Fibroblast of lung (primary cell): ENCODE measurements around the gene SORBS1. TPM values are rescaled to one million over a fixed set of nuclear protein-coding genes. Genes with fewer than 3 reads are reported as not detected.

ENCODE experiments used
- DNase-seq, 2 donors: peaks; one replicate each; pipeline versions ENCODE4 v3.0.0 to v3.0.0-alpha.2; 2010; ENCODE audit warnings: low read depth in 2 of 2
- H2AFZ ChIP-seq: 2 replicates; pipeline ENCODE4 v1.5.1; 2012; ENCODE audit warnings: low read length, control low read depth, inconsistent platforms
- H3K27ac ChIP-seq: 2 replicates; pipeline ENCODE4 v1.5.1; 2011; ENCODE audit warnings: low read length, control low read depth; ENCODE audit not compliant: insufficient read depth
- H3K27me3 ChIP-seq: 2 replicates; pipeline ENCODE4 v1.5.1; 2011; ENCODE audit warnings: mild to moderate bottlenecking, low read length; ENCODE audit not compliant: control insufficient read depth, insufficient read depth
- H3K36me3 ChIP-seq: 2 replicates; pipeline ENCODE4 v1.5.1; 2011; ENCODE audit warnings: low read length; ENCODE audit not compliant: control insufficient read depth, insufficient read depth
- H3K4me1 ChIP-seq: 2 replicates; pipeline ENCODE4 v1.5.1; 2011; ENCODE audit warnings: low read length; ENCODE audit not compliant: control insufficient read depth, insufficient read depth; ENCODE audit errors: extremely low read depth
- H3K4me2 ChIP-seq: 2 replicates; pipeline ENCODE4 v1.5.1; 2011; ENCODE audit warnings: low read length, control low read depth; ENCODE audit not compliant: insufficient read depth; ENCODE audit errors: extremely low read depth
- H3K4me3 ChIP-seq, 4 experiments: fragments of 200-600 bp in 1 of 4; sonication (generic) in 1 of 4; replicated peaks in 1 of 4; 2 replicates each; pipeline ENCODE4 v1.5.1; 2011 to 2016; ENCODE audit warnings: low read length in 4 of 4, low read depth in 3 of 4, mild to moderate bottlenecking in 3 of 4, control low read depth in 2 of 4, inconsistent platforms in 1 of 4, mixed read lengths in 1 of 4; ENCODE audit not compliant: insufficient read depth in 1 of 4; ENCODE audit errors: control extremely low read depth in 1 of 4
- H3K79me2 ChIP-seq: 2 replicates; pipeline ENCODE4 v1.5.1; 2012; ENCODE audit warnings: mild to moderate bottlenecking, low read length, inconsistent platforms; ENCODE audit not compliant: control insufficient read depth, insufficient read depth
- H3K9ac ChIP-seq: 2 replicates; pipeline ENCODE4 v1.5.1; 2011; ENCODE audit warnings: mild to moderate bottlenecking, low read length, control low read depth; ENCODE audit not compliant: insufficient read depth
- H3K9me3 ChIP-seq: 2 replicates; pipeline ENCODE4 v1.5.1; 2012; ENCODE audit warnings: low read depth, low read length; ENCODE audit not compliant: control insufficient read depth, insufficient read depth
- H4K20me1 ChIP-seq: 2 replicates; pipeline ENCODE4 v1.5.1; 2011; ENCODE audit warnings: low read length; ENCODE audit not compliant: control insufficient read depth, insufficient read depth; ENCODE audit errors: extremely low read depth
- EZH2 ChIP-seq: IDR thresholded peaks from 2 replicates; pipeline ENCODE4 v1.5.1; 2012; ENCODE audit warnings: low read length, control low read depth, mild to moderate bottlenecking; ENCODE audit errors: missing control alignments
- polyA plus RNA-seq, 2 donors: library from polyadenylated mRNA; depleted of rRNA in 1 of 2; stranded (reverse) in 1 of 2; unstranded in 1 of 2; fragments of >200 nt; gene quantifications; 2 replicates each; pipeline ENCODE4 v1.2.1, GENCODE V29; 2011 to 2012; ENCODE audit warnings: missing spikeins in 1 of 2
- total RNA-seq: library from RNA; depleted of rRNA; stranded (reverse); fragments of >200 nt; gene quantifications from 2 replicates; pipeline ENCODE4 v1.2.1, GENCODE V29; 2014
- TF ChIP-seq, protein P1 (sequence below), 2 donors: IDR thresholded peaks in 1 of 2; conservative IDR thresholded peaks in 1 of 2; 1 replicate in 1 of 2; 2 replicates in 1 of 2; pipeline ENCODE4 v1.5.1; 2011 to 2012; ENCODE audit warnings: low read length in 2 of 2, control low read depth in 1 of 2, inconsistent platforms in 1 of 2, low read depth in 1 of 2, mild to moderate bottlenecking in 1 of 2

SORBS1 gene
- total and polyA plus RNA-seq, 2 donors (not counting 1 experiment from before 2014, with no cell fraction given), result 0.33 to 0.50 TPM

DNA sequence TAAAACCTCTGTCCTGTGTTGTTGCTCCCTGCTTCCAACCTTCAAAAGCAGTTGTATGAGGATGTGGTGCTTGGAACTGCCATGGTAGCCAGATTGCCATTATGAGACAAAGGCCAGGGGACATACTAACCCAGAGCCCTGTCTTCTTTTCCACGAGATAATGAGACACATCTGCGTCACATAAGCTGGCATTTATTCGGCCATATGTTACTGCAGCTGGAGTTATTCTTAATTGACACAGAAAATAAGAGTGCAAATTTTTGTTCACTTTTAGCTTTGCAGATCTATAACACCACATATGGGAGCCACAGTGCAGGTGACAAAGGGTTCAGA lies 254.9 kb downstream of the SORBS1 start:
- no peaks in the 10 kb centered on the region for H4K20me1 ChIP-seq
- H3K4me3 ChIP-seq, result no peak overlapping the region
- H3K4me1 ChIP-seq, result peaks cover 8% of the 10 kb centered on the region
- H3K36me3 ChIP-seq, result no peaks in the 10 kb centered on the region
- H3K4me2 ChIP-seq, result no peak overlapping the region
- H3K9ac ChIP-seq, result no peak overlapping the region
- no peak for TF ChIP-seq EZH2
- TF ChIP-seq, protein P1, sequence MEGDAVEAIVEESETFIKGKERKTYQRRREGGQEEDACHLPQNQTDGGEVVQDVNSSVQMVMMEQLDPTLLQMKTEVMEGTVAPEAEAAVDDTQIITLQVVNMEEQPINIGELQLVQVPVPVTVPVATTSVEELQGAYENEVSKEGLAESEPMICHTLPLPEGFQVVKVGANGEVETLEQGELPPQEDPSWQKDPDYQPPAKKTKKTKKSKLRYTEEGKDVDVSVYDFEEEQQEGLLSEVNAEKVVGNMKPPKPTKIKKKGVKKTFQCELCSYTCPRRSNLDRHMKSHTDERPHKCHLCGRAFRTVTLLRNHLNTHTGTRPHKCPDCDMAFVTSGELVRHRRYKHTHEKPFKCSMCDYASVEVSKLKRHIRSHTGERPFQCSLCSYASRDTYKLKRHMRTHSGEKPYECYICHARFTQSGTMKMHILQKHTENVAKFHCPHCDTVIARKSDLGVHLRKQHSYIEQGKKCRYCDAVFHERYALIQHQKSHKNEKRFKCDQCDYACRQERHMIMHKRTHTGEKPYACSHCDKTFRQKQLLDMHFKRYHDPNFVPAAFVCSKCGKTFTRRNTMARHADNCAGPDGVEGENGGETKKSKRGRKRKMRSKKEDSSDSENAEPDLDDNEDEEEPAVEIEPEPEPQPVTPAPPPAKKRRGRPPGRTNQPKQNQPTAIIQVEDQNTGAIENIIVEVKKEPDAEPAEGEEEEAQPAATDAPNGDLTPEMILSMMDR (conservative IDR thresholded peaks at IDR 0.05 in 1 of 2, IDR thresholded peaks at IDR 0.05 in 1 of 2; ENCODE audit: low read depth in 1 of 2, low read length in 2 of 2), result no peak
- H3K27ac ChIP-seq, result no peak overlapping the region
- no peaks in the 10 kb centered on the region for H3K79me2 ChIP-seq
- no peak for DNase-seq
- no peaks in the 10 kb centered on the region for H3K27me3 ChIP-seq
- H3K9me3 ChIP-seq, result no peaks in the 10 kb centered on the region
- H2AFZ ChIP-seq, result no peak overlapping the region

GRCh38 chr10:95305606-95306317 lies 255.4 kb downstream of the SORBS1 start:
- Histone ChIP-seq H3K27ac (no peak overlapping the region), H3K36me3 (no peaks in the 10 kb centered on the region), H3K79me2 (no peaks in the 10 kb centered on the region), H2AFZ (no peak overlapping the region), H3K27me3 (no peaks in the 10 kb centered on the region), H3K4me1 (peaks cover 8% of the 10 kb centered on the region), H4K20me1 (no peaks in the 10 kb centered on the region), H3K9ac (no peak overlapping the region), H3K4me2 (no peak overlapping the region), H3K4me3 (no peak overlapping the region), H3K9me3 (no peaks in the 10 kb centered on the region)
- DNase-seq, result no peak
- TF ChIP-seq EZH2, result no peak
- TF ChIP-seq, protein P1 (conservative IDR thresholded peaks at IDR 0.05 in 1 of 2, IDR thresholded peaks at IDR 0.05 in 1 of 2; ENCODE audit: low read depth in 1 of 2, low read length in 2 of 2), result no peak

- no peaks in the 10 kb centered on the region for H4K20me1 ChIP-seq
- no peaks in the 10 kb centered on the region for H3K27me3 ChIP-seq
- H3K4me3 ChIP-seq, result no peak overlapping the region
- no peak overlapping the region for H3K9ac ChIP-seq
- H3K4me2 ChIP-seq, result no peak overlapping the region
- no peaks in the 10 kb centered on the region for H3K9me3 ChIP-seq
- H3K27ac ChIP-seq, result no peak overlapping the region
- no peak overlapping the region for H2AFZ ChIP-seq
- peaks cover 8% of the 10 kb centered on the region for H3K4me1 ChIP-seq
- TF ChIP-seq, protein P1 (conservative IDR thresholded peaks at IDR 0.05 in 1 of 2, IDR thresholded peaks at IDR 0.05 in 1 of 2; ENCODE audit: low read depth in 1 of 2, low read length in 2 of 2), result no peak
- no peak for TF ChIP-seq EZH2
- H3K36me3 ChIP-seq, result no peaks in the 10 kb centered on the region
- H3K79me2 ChIP-seq, result no peaks in the 10 kb centered on the region
- no peak for DNase-seq
These were observed 256.2 kb downstream of the SORBS1 start for GRCh38 chr10:95304976-95305375.
